OCI-LY3 (cell line): ENCODE results near the gene AP4M1.

Experiments
- EZH2phosphoT487 ChIP-seq: fragments of 200-600 bp; shearing (Covaris generic); IDR thresholded peaks from 2 replicates; pipeline ENCODE4 v1.6.1; 2018; ENCODE audit warnings: antibody characterized with exemption, mixed run types, low read depth
- TF ChIP-seq, protein P1 (sequence below): fragments of 200-600, 300-600 bp; sonication (generic); IDR thresholded peaks from 2 replicates; pipeline ENCODE4 v1.5.1; 2014; ENCODE audit warnings: antibody characterized with exemption, low read length, low read depth

DNA sequence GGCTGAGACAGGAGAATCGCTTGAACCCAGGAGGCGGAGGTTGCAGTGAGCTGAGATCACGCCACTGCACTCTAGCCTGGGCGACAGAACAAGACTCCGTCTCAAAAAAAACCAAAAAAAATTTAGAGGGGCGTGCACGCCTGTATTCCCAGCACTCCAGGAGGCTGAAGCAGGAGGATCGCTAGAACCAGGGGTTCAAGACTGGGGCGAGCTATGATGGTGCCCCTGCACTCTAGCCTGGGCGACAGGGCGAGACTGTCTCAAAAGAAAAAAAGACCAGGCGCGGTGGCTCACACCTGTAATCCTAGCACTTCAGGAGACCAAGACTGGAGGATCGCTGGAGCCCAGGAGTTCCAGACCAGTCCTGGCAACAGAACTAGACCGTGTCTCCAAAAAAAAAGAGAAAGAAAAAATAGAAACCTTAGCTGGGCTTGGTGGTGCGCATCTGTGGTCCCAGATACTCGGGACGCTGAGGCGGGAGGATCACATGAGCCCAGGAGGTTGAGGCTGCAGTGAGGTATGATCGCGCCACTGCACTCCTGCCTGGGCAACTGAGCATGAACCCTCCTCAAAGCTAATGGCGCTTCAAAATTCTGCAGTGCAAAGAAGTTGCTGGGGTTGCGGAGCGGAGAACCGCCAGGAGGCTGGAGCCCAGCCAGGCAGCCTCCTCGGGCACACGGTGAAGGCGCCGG is 24.9 kb downstream of the AP4M1 start:
- TF ChIP-seq, protein P1, sequence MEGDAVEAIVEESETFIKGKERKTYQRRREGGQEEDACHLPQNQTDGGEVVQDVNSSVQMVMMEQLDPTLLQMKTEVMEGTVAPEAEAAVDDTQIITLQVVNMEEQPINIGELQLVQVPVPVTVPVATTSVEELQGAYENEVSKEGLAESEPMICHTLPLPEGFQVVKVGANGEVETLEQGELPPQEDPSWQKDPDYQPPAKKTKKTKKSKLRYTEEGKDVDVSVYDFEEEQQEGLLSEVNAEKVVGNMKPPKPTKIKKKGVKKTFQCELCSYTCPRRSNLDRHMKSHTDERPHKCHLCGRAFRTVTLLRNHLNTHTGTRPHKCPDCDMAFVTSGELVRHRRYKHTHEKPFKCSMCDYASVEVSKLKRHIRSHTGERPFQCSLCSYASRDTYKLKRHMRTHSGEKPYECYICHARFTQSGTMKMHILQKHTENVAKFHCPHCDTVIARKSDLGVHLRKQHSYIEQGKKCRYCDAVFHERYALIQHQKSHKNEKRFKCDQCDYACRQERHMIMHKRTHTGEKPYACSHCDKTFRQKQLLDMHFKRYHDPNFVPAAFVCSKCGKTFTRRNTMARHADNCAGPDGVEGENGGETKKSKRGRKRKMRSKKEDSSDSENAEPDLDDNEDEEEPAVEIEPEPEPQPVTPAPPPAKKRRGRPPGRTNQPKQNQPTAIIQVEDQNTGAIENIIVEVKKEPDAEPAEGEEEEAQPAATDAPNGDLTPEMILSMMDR: no peak
- TF ChIP-seq EZH2phosphoT487: no peak
